ENCODE results near the gene SLC25A1.

SLC25A1 gene

DNA sequence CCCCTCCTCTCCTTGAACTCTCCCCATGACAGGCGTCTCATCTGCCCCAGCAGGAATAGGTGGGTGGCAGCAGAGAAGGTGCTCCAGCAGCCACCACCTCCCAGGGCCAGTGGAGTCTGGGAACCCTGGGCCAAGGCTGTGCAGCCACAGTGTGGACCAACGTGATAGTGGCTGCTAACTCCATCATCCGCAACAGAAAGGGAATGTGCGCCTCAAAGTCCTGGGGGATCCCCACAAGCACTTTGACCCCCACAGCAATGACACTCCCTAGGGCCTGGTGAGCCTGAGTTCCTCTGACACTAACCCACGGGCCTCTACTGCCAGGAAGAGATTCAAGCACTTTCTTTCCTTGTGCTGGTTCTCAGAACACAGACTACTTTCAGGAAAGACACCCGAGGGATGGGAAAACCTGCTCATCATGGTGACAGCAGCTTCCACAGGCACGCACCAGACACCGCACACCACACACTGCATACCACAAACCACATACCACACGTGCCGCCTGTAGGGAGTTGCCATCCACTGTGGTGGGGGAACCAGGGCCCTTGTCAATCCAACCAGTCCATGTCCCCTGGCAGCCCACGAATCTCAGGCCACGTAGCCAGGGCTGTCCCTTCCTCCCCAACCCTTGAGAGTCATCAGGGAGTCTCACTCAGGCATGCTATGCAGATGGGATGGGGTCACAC is 3.4 kb upstream of the SLC25A1 start:
- H3F3A ChIP-seq (ENCODE audit: low read depth), result no peaks in the 10 kb centered on the region
- H3K27me3 ChIP-seq (ENCODE audit: insufficient read depth, low read length, poor library complexity, severe bottlenecking), result no peaks in the 10 kb centered on the region
- H3K4me3 ChIP-seq (ENCODE audit: low read length, poor library complexity, severe bottlenecking), result no peak overlapping the region
- H3K4me2 ChIP-seq (ENCODE audit: low read depth, low read length, poor library complexity, severe bottlenecking), result no peak overlapping the region
- no peaks in the 10 kb centered on the region for H3K9me3 ChIP-seq (ENCODE audit: insufficient read depth, low read depth, low read length)
- peaks cover 10% of the 10 kb centered on the region for H4K20me1 ChIP-seq (ENCODE audit: insufficient read depth, low read length, poor library complexity, severe bottlenecking)
- peaks cover 13% of the 10 kb centered on the region for H3K4me1 ChIP-seq (ENCODE audit: insufficient read depth, low read length, poor library complexity, severe bottlenecking)
- peaks cover 14% of the 10 kb centered on the region; the same call in 1 of the 2 replicates for H3K79me2 ChIP-seq (ENCODE audit: insufficient read depth, low read length)
- TF ChIP-seq, protein P1, sequence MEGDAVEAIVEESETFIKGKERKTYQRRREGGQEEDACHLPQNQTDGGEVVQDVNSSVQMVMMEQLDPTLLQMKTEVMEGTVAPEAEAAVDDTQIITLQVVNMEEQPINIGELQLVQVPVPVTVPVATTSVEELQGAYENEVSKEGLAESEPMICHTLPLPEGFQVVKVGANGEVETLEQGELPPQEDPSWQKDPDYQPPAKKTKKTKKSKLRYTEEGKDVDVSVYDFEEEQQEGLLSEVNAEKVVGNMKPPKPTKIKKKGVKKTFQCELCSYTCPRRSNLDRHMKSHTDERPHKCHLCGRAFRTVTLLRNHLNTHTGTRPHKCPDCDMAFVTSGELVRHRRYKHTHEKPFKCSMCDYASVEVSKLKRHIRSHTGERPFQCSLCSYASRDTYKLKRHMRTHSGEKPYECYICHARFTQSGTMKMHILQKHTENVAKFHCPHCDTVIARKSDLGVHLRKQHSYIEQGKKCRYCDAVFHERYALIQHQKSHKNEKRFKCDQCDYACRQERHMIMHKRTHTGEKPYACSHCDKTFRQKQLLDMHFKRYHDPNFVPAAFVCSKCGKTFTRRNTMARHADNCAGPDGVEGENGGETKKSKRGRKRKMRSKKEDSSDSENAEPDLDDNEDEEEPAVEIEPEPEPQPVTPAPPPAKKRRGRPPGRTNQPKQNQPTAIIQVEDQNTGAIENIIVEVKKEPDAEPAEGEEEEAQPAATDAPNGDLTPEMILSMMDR (conservative IDR thresholded peaks at IDR 0.05; ENCODE audit: low read length), result no peak
- no peak for TF ChIP-seq EZH2phosphoT487 (IDR thresholded peaks at IDR 0.05; ENCODE audit: borderline replicate concordance)
- H3K9me2 ChIP-seq (replicated peaks; ENCODE audit: low read depth, low read length), result no peaks in the 10 kb centered on the region
- H2AFZ ChIP-seq (ENCODE audit: low read length), result no peak overlapping the region
- H3K9ac ChIP-seq (ENCODE audit: low read depth, low read length, poor library complexity, severe bottlenecking), result no peak overlapping the region
- H3K36me3 ChIP-seq (ENCODE audit: insufficient read depth, low read length), result no peaks in the 10 kb centered on the region

DNA sequence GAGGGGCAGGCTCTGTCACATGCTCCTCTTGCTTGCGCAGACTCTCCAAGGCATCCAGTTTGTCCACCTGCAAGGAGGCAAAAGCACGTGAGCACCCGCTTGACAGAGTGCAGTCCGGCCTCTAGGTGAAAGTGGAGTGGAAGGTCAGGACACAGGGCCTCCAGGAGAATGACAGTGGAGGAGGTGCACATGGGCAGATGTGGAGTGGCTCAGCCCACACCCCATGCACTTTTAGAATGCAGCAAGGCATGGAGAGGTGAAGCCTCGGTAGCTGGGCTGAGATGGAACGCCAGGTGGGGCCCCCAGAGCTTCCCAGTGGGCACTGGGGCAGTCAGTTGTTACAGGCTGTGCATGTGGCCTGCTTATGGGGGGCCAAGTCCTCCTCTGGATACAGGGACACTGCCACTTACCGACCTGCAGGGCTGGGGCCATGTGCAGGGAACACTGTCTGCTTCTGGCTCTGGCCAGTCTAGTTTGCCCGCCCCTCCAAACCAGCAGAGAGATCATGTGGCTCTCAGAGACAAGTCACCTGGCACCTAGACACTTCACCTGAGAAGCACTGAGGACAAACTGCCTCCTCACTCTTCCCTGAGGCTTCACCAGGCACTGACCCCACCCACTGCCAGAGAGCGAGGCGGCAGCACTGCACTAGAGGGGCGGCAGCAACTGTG is 2.3 kb upstream of the SLC25A1 start:
- no peak overlapping the region for H2AFZ ChIP-seq (ENCODE audit: low read length)
- no peak overlapping the region for H3K4me3 ChIP-seq (ENCODE audit: low read length, poor library complexity, severe bottlenecking)
- H3K9me2 ChIP-seq (replicated peaks; ENCODE audit: low read depth, low read length), result no peaks in the 10 kb centered on the region
- H3K36me3 ChIP-seq (ENCODE audit: insufficient read depth, low read length), result no peaks in the 10 kb centered on the region
- H3F3A ChIP-seq (ENCODE audit: low read depth), result no peaks in the 10 kb centered on the region
- no peak overlapping the region for H3K4me2 ChIP-seq (ENCODE audit: low read depth, low read length, poor library complexity, severe bottlenecking)
- H3K4me1 ChIP-seq (ENCODE audit: insufficient read depth, low read length, poor library complexity, severe bottlenecking), result peaks cover 22% of the 10 kb centered on the region
- H4K20me1 ChIP-seq (ENCODE audit: insufficient read depth, low read length, poor library complexity, severe bottlenecking), result peaks cover 18% of the 10 kb centered on the region
- H3K27me3 ChIP-seq (ENCODE audit: insufficient read depth, low read length, poor library complexity, severe bottlenecking), result no peaks in the 10 kb centered on the region
- TF ChIP-seq, protein P1 (conservative IDR thresholded peaks at IDR 0.05; ENCODE audit: low read length), result no peak
- TF ChIP-seq EZH2phosphoT487 (IDR thresholded peaks at IDR 0.05; ENCODE audit: borderline replicate concordance), result no peak
- H3K9ac ChIP-seq (ENCODE audit: low read depth, low read length, poor library complexity, severe bottlenecking), result no peak overlapping the region
- H3K9me3 ChIP-seq (ENCODE audit: insufficient read depth, low read depth, low read length), result no peaks in the 10 kb centered on the region
- H3K79me2 ChIP-seq (ENCODE audit: insufficient read depth, low read length), result peaks cover 19% of the 10 kb centered on the region; the same call in 1 of the 2 replicates

DNA sequence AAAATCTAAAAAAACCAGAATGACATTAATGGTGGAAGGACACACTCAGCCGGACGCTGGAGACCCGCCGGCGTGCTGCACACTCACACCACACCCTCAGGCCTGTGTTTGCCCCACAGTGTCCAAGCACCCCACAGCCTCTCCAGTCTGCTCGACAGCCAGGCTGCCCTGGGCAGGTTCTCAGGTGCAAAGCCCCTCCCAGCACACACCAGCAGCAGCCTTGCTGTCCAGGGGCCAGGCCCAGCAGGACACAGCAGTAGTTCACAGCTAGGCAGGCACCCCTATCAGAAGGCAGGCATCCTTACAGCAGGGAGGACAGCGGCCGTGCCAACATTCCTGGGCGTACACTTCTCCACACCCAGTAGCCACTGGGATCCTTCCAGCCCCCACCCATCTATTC is 1.7 kb upstream of the SLC25A1 start:
- no peaks in the 10 kb centered on the region for H3K9me2 ChIP-seq (replicated peaks; ENCODE audit: low read depth, low read length)
- H3F3A ChIP-seq (ENCODE audit: low read depth), result no peaks in the 10 kb centered on the region
- no peak overlapping the region for H3K4me2 ChIP-seq (ENCODE audit: low read depth, low read length, poor library complexity, severe bottlenecking)
- H2AFZ ChIP-seq (ENCODE audit: low read length), result no peak overlapping the region
- H3K4me3 ChIP-seq (ENCODE audit: low read length, poor library complexity, severe bottlenecking), result no peak overlapping the region
- H3K36me3 ChIP-seq (ENCODE audit: insufficient read depth, low read length), result no peaks in the 10 kb centered on the region
- H3K9ac ChIP-seq (ENCODE audit: low read depth, low read length, poor library complexity, severe bottlenecking), result no peak overlapping the region
- H3K79me2 ChIP-seq (ENCODE audit: insufficient read depth, low read length), result peaks cover 19% of the 10 kb centered on the region; the same call in 1 of the 2 replicates
- H4K20me1 ChIP-seq (ENCODE audit: insufficient read depth, low read length, poor library complexity, severe bottlenecking), result peaks cover 18% of the 10 kb centered on the region
- peaks cover 23% of the 10 kb centered on the region for H3K4me1 ChIP-seq (ENCODE audit: insufficient read depth, low read length, poor library complexity, severe bottlenecking)
- no peaks in the 10 kb centered on the region for H3K9me3 ChIP-seq (ENCODE audit: insufficient read depth, low read depth, low read length)
- H3K27me3 ChIP-seq (ENCODE audit: insufficient read depth, low read length, poor library complexity, severe bottlenecking), result no peaks in the 10 kb centered on the region
- TF ChIP-seq, protein P1 (conservative IDR thresholded peaks at IDR 0.05; ENCODE audit: low read length), result no peak
- TF ChIP-seq EZH2phosphoT487 (IDR thresholded peaks at IDR 0.05; ENCODE audit: borderline replicate concordance), result no peak

Measured in Loucy (cell line).